Testis (tissue), 2 donors: Measurements from ENCODE around the gene ARL15.

Experiments
- POLR2A ChIP-seq: fragments of 450-650 bp; IDR thresholded peaks from one replicate; pipeline ENCODE4 v1.6.1; 2017; ENCODE audit warnings: antibody characterized with exemption, mild to moderate bottlenecking, moderate library complexity
- TF ChIP-seq, protein P1 (sequence below), 3 experiments: fragments of 450-650 bp in 2 of 3; fragments of 200-600 bp in 1 of 3; sonication (generic) in 1 of 3; IDR thresholded peaks; one replicate each; pipeline ENCODE4 v1.5.1; 2016 to 2019; ENCODE audit warnings: antibody characterized with exemption in 3 of 3, mild to moderate bottlenecking in 2 of 3, moderate library complexity in 1 of 3

DNA sequence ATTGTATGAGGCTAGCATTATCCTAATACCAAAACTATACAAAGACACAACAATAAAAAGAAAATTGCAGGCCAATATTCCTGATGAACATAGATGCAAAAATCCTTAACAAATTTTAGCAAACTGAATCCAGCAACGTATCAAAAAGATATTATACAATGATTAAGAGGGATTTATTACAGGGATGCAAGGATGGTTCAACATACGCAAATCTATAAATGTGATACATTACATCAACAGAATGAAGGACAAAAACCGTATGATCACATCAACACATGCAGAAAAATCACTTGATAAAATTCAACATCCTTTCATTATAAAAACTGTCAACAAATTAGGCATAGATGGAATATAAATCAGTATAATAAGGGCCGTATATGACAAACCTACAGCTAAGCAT is 27.1 kb upstream of the ARL15 start:
- TF ChIP-seq, protein P1, sequence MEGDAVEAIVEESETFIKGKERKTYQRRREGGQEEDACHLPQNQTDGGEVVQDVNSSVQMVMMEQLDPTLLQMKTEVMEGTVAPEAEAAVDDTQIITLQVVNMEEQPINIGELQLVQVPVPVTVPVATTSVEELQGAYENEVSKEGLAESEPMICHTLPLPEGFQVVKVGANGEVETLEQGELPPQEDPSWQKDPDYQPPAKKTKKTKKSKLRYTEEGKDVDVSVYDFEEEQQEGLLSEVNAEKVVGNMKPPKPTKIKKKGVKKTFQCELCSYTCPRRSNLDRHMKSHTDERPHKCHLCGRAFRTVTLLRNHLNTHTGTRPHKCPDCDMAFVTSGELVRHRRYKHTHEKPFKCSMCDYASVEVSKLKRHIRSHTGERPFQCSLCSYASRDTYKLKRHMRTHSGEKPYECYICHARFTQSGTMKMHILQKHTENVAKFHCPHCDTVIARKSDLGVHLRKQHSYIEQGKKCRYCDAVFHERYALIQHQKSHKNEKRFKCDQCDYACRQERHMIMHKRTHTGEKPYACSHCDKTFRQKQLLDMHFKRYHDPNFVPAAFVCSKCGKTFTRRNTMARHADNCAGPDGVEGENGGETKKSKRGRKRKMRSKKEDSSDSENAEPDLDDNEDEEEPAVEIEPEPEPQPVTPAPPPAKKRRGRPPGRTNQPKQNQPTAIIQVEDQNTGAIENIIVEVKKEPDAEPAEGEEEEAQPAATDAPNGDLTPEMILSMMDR (IDR thresholded peaks at IDR 0.05) = no peak
- no peak for TF ChIP-seq POLR2A
